ENCODE data around the gene TMEM43. TPM values are rescaled to one million over a fixed set of nuclear protein-coding genes. Genes with fewer than 3 reads are reported as not detected.

Gene TMEM43
- total and polyA plus RNA-seq, 8 donors, result 11.2 to 31.2 (median 17.6) TPM

DNA sequence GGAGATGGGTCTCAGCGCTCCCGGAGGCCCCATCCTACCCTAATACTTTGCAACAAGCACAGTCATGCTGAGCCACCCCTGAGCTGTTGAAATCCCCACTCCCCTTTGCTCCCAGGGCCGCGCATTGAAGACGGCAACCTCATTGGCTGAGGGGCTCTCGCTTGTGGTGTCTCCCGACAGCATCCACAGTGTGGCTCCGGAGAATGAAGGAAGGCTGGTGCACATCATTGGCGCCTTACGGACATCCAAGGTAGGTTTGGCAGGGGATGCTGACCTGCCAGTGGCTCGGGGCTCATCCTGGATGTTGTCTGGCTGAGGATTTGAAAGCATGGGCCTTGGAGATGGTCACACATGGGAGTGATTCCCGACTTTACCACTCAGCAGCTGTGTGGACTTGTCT, 5.9 kb downstream of the TMEM43 start:
- 96% methylated on average over 12 of the region's 12 CpGs for WGBS, 2 donors
- no peak for FAIRE-seq
- Histone ChIP-seq H3K36me3 (peaks cover 3 to 64% (median 16%) of the 10 kb centered on the region in 3 donors), H3K4me3 (no peak overlapping the region), H3K4me1 (peaks cover 7 to 15% (median 15%) of the 10 kb centered on the region in 3 donors), H3K27me3 (no peaks in the 10 kb centered on the region), H3K9me3 (no peaks in the 10 kb centered on the region), H3K27ac (no peak overlapping the region)
- no peak for DNase-seq
- TF ChIP-seq, protein P1, sequence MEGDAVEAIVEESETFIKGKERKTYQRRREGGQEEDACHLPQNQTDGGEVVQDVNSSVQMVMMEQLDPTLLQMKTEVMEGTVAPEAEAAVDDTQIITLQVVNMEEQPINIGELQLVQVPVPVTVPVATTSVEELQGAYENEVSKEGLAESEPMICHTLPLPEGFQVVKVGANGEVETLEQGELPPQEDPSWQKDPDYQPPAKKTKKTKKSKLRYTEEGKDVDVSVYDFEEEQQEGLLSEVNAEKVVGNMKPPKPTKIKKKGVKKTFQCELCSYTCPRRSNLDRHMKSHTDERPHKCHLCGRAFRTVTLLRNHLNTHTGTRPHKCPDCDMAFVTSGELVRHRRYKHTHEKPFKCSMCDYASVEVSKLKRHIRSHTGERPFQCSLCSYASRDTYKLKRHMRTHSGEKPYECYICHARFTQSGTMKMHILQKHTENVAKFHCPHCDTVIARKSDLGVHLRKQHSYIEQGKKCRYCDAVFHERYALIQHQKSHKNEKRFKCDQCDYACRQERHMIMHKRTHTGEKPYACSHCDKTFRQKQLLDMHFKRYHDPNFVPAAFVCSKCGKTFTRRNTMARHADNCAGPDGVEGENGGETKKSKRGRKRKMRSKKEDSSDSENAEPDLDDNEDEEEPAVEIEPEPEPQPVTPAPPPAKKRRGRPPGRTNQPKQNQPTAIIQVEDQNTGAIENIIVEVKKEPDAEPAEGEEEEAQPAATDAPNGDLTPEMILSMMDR (IDR thresholded peaks at IDR 0.05), result no peak
- ATAC-seq, result no peak
- intact Hi-C loops (cut with DNase I), result no loop called here

DNA sequence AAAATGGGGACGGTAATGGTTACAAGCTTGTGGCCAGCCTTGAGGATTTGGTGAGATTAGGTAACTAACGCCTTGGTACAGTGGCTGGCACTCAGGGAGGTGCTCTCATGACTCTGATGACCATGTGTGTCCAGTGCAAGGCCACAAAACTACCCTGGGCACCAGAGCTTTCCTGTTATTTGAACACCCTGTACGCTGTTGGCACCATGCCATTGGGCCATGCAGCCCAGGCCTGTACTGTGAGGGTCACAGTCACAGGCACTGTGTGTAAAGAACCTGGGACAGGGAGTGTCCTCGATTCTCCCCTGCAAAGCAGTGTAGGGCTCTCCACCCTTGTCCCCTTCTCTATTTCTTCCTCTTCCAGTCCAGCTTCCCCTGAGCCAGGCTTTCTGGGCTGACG, 6.3 kb downstream of the TMEM43 start:
- Histone ChIP-seq H3K9me3 (no peaks in the 10 kb centered on the region), H3K4me1 (peaks cover 3 to 11% (median 11%) of the 10 kb centered on the region in 3 donors), H3K27ac (no peak overlapping the region), H3K36me3 (peaks cover 3 to 68% (median 16%) of the 10 kb centered on the region in 3 donors), H3K4me3 (no peak overlapping the region), H3K27me3 (no peaks in the 10 kb centered on the region)
- DNase-seq (no peak), ATAC-seq (no peak), FAIRE-seq (no peak)
- WGBS, 2 donors, result 79 to 82% methylated on average over 5 of the region's 5 CpGs
- TF ChIP-seq, protein P1 (IDR thresholded peaks at IDR 0.05), result no peak
- intact Hi-C loops (cut with DNase I), result no loop called here

DNA sequence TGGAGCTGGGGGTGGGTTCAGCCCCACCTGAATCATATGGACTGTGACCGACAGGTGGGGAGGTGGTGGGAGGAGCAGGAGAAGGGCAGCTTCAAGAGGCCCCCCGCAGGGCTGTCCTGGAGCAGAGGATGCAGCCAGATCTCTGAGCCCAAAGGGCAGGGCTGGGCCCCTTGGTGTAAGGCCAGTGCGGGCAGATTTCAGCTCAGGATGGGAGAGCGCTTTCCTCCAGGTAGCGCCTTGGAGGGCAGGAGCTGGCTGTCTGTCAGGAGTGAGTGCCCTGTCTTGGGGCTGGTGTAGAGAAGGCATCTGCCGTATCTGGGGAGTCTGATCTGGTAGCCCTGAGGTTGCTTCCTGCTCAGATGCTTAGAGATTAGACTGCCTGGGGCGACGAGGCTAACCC, 7.3 kb downstream of the TMEM43 start:
- no peak overlapping the region for H3K4me3 ChIP-seq
- H3K27me3 ChIP-seq, result no peaks in the 10 kb centered on the region
- H3K4me1 ChIP-seq, result peaks cover 0 to 1% (median under 1%) of the 10 kb centered on the region in 3 donors
- intact Hi-C loops (cut with DNase I), result no loop called here
- FAIRE-seq (no peak), DNase-seq (peak in 1 of 6 donors; percentile 66), ATAC-seq (no peak)
- WGBS, 2 donors, result 92 to 94% methylated on average over 8 of the region's 8 CpGs
- H3K9me3 ChIP-seq, result no peaks in the 10 kb centered on the region
- no peak overlapping the region for H3K27ac ChIP-seq
- TF ChIP-seq, protein P1 (IDR thresholded peaks at IDR 0.05), result no peak
- peaks cover 3 to 70% (median 16%) of the 10 kb centered on the region in 3 donors for H3K36me3 ChIP-seq

DNA sequence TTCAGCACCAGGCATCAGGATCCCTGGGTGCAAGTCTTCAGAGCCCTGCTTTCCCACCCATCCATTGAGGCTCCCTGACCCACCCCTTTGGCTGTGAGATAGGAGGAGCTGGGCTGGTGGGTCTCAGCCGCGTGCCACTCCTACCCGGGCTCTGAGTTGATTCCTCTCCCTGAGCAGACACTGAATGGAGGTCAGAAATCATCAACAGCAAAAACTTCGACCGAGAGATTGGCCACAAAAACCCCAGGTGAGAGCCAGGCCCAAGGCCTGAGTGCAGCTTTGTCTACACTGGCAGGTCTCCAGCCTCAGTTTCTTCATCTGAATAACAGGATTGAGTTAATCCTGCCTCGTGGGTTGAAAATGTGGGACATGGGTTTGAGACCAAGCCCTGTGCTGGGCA, 7.8 kb downstream of the TMEM43 start:
- no peaks in the 10 kb centered on the region for H3K9me3 ChIP-seq
- H3K36me3 ChIP-seq, result peaks cover 3 to 70% (median 16%) of the 10 kb centered on the region in 3 donors
- DNase-seq, result no peak
- FAIRE-seq, result no peak
- intact Hi-C loops (cut with DNase I), result no loop called here
- no peak overlapping the region for H3K4me3 ChIP-seq
- no peak overlapping the region for H3K27ac ChIP-seq
- no peaks in the 10 kb centered on the region for H3K27me3 ChIP-seq
- no peak for ATAC-seq
- H3K4me1 ChIP-seq, result no peaks in the 10 kb centered on the region
- WGBS, 2 donors, result 93 to 96% methylated on average over 6 of the region's 6 CpGs
- TF ChIP-seq, protein P1 (IDR thresholded peaks at IDR 0.05), result no peak

DNA sequence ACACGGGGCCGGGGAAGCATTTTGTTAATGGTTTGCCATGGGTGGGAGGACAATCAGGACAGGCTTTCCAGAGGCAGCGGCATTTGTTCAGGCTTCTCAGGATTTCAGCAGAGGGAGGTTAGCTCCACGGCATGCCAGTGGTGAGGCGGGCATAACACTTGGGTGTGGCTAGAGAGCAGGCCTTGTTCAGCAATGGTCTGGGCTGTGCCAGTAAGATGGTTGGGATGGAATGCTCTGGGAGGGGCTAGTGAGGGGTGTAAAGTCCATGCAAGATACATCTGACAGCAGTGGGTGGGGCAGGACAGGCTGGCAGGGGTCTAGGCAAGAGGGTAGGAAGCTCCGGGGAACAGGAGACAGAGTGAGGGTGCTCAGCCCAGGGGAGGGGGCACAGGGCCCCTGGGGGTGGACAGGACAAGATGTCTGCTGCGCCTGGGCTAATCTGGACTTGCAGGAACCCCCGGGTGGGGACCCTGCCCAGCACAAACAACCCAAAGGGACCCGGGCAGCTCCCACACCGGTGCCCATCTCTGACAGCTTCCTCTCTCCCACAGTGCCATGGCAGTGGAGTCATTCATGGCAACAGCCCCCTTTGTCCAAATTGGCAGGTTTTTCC, 8.4 kb downstream of the TMEM43 start:
- ATAC-seq (peak in 1 of 4 donors; percentile 13), DNase-seq (no peak), FAIRE-seq (no peak)
- Histone ChIP-seq H3K4me1 (no peaks in the 10 kb centered on the region), H3K36me3 (peaks cover 3 to 70% (median 16%) of the 10 kb centered on the region in 3 donors), H3K9me3 (no peaks in the 10 kb centered on the region), H3K27ac (no peak overlapping the region), H3K27me3 (no peaks in the 10 kb centered on the region), H3K4me3 (no peak overlapping the region)
- TF ChIP-seq, protein P1 (IDR thresholded peaks at IDR 0.05), result no peak
- 87 to 94% methylated on average over 10 of the region's 10 CpGs for WGBS, 2 donors
- intact Hi-C loops (cut with DNase I), result no loop called here
